Astrocyte of the cerebellum (primary cell): Measurements from ENCODE around the gene PRLH.

Experiments used
- DNase-seq: peaks from one replicate; pipeline ENCODE4 v3.0.0-alpha.2; 2011; ENCODE audit warnings: low read depth
- H3K4me3 ChIP-seq: 2 replicates; pipeline ENCODE4 v1.5.1; 2011; ENCODE audit warnings: mild to moderate bottlenecking, low read depth, low read length, moderate library complexity
- CTCF ChIP-seq: IDR thresholded peaks from 2 replicates; pipeline ENCODE4 v1.5.1; 2012; ENCODE audit warnings: low read length, low read depth, moderate library complexity, mild to moderate bottlenecking; ENCODE audit errors: missing control alignments
- in situ Hi-C: cut with HindIII; loops from 2 replicates; pipeline ENCODE4 v1.10.0; 2017; ENCODE audit warnings: low sequenced_read_pairs

The PRLH gene

GRCh38 chr2:237525559-237526157 lies 40.7 kb upstream of the PRLH start:
- DNase-seq = no peak
- no peak for TF ChIP-seq CTCF
- in situ Hi-C loops = no loop called here
- no peak overlapping the region for H3K4me3 ChIP-seq

- TF ChIP-seq CTCF = no peak
- no peak overlapping the region for H3K4me3 ChIP-seq
- no peak for DNase-seq
- in situ Hi-C loops = no loop called here
These were observed 39.1 kb upstream of the PRLH start for GRCh38 chr2:237527233-237527632.

DNA sequence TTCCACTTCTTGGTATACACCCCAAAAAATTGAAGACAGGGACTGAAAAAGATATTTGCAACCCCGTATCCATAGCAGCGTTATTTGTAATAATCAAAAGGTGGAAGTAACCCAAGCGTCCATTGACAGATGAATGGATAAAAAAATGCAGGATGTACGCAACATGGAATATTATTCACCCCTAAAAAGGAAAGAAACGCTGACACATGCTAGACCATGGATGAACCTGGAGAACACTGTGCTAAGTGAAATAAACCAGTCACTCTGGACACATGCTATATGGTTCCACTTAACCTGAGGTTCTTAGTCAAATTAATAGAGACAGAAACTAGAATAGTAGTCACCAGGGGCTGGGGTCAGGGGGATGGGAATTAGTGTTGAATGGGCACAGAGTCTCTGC lies 38.6 kb upstream of the PRLH start:
- no peak for DNase-seq
- H3K4me3 ChIP-seq = no peak overlapping the region
- TF ChIP-seq CTCF = no peak
- in situ Hi-C loops = no loop called here

DNA sequence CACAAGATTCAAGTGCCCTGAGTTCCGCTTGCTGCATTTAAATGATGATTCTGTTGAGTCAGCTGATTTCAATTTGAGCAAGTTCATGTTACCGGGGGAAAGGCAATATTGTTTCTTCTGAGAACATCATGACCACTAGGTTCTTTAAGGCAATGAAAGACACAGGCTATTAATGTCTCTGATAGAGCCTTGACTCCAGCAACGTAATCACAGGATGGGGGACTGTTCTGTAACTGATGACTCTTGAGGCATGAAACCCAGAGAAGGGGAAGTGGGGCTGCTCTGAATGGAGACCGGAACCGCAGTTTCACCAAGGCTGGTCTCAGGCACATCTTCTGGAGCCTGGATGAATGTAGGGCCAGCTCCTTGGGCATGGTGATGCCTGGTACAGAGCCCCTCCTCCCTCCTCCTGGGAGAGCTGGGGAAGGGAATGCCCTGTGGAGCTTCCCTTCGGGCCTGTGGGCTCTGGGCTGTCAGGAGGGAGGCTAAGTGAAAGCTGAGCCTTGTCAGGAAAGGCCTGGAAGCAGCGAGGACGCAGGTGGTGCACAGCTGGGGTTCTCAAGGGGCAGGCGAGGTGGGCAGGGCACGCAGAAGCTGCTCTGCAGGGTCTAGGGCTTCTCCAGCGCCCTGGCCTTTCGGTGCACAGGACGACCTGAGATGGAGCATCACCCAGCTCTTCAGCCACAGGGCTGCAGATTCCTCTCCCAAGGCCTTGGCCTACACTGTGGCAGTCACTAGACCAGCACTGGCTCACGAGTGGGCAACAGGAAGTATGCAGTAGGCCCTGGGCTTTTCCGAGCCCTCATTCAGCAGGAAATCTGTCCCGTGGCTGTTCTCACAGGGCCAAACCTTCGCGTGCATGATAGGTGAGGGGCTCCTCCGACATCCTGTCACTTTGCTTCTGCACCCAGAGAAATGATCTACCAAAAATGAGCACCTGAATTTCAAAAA lies 36.6 kb upstream of the PRLH start:
- in situ Hi-C loops = loop anchor here (5.0 kb wide), 1 partner anchor 102 kb away; no protein-coding TSS in a partner anchor
- no peak for DNase-seq
- no peak for TF ChIP-seq CTCF

GRCh38 chr2:237530472-237531433 lies 35.6 kb upstream of the PRLH start:
- TF ChIP-seq CTCF = no peak
- in situ Hi-C loops = loop anchor here (5.0 kb wide), 1 partner anchor 103 kb away; no protein-coding TSS in a partner anchor
- no peak for DNase-seq
- H3K4me3 ChIP-seq = no peak overlapping the region

More for the DNA sequence above, 36.6 kb upstream of the PRLH start:
- H3K4me3 ChIP-seq = no peak overlapping the region

GRCh38 chr2:237532160-237532559 lies 34.2 kb upstream of the PRLH start:
- in situ Hi-C loops = loop anchor here (5.0 kb wide), 1 partner anchor 105 kb away; no protein-coding TSS in a partner anchor
- DNase-seq = no peak
- TF ChIP-seq CTCF = no peak
- H3K4me3 ChIP-seq = no peak overlapping the region
